CD4-positive, alpha-beta T cell treated with Interferon gamma for 1 hour (primary cell): ENCODE data around the gene STPG2.

Experiments used
- DNase-seq: peaks from one replicate; pipeline ENCODE4 v3.0.0-alpha.2; 2020

STPG2 gene

GRCh38 chr4:98092833-98093439 is 50.3 kb downstream of the STPG2 start:
- no peak for DNase-seq

GRCh38 chr4:98081936-98082335 is 61.3 kb downstream of the STPG2 start:
- no peak for DNase-seq

GRCh38 chr4:98068495-98068894 is 74.8 kb downstream of the STPG2 start:
- DNase-seq = no peak

- DNase-seq = no peak
Measured at GRCh38 chr4:98055800-98056501, 87.3 kb downstream of the STPG2 start.

GRCh38 chr4:98046665-98047064 is 96.6 kb downstream of the STPG2 start:
- DNase-seq = no peak

- DNase-seq = no peak
Measured at GRCh38 chr4:98030059-98030458, 113.2 kb downstream of the STPG2 start.

- no peak for DNase-seq
Measured at GRCh38 chr4:98027827-98028226, 115.4 kb downstream of the STPG2 start.

GRCh38 chr4:98026362-98026761 is 116.9 kb downstream of the STPG2 start:
- DNase-seq = no peak

- no peak for DNase-seq
Measured at GRCh38 chr4:98006814-98007412, 136.4 kb downstream of the STPG2 start.

GRCh38 chr4:98006060-98006459 is 137.2 kb downstream of the STPG2 start:
- DNase-seq = no peak

- DNase-seq = no peak
Measured at GRCh38 chr4:98000940-98001339, 142.3 kb downstream of the STPG2 start.

GRCh38 chr4:97998203-97998602 is 145.1 kb downstream of the STPG2 start:
- no peak for DNase-seq

GRCh38 chr4:97994765-97995465 is 148.4 kb downstream of the STPG2 start:
- DNase-seq = no peak

- no peak for DNase-seq
Measured at GRCh38 chr4:97990409-97990808, 152.9 kb downstream of the STPG2 start.

GRCh38 chr4:97987019-97987648 is 156.1 kb downstream of the STPG2 start:
- DNase-seq = no peak

- no peak for DNase-seq
Measured at GRCh38 chr4:97984545-97985131, 158.6 kb downstream of the STPG2 start.

GRCh38 chr4:97978791-97979488 is 164.3 kb downstream of the STPG2 start:
- DNase-seq = no peak

- no peak for DNase-seq
Measured at GRCh38 chr4:97953171-97953941, 189.9 kb downstream of the STPG2 start.

GRCh38 chr4:97952763-97953162 is 190.5 kb downstream of the STPG2 start:
- no peak for DNase-seq

GRCh38 chr4:97950836-97951235 is 192.4 kb downstream of the STPG2 start:
- no peak for DNase-seq

GRCh38 chr4:97942951-97943350 is 200.3 kb downstream of the STPG2 start:
- no peak for DNase-seq
